Endothelial cell (in vitro differentiated cells): ENCODE results near the gene NOM1. TPM values are rescaled to one million over a fixed set of nuclear protein-coding genes. Genes with fewer than 3 reads are reported as not detected.
A peak's percentile ranks its signal among the peaks of the same experiment; 100 is the strongest.
"Not testable (repeated sequence)": the region's sequence is repeated elsewhere in the genome, so short reads cannot be mapped to it uniquely, and the experiment has no call there.

Experiments
- DNase-seq: peaks from one replicate; pipeline ENCODE4 v3.0.0; 2021; ENCODE audit warnings: low spot score
- H3K27ac Mint-ChIP-seq: one replicate; pipeline ENCODE4 v1.8.0; 2021; ENCODE audit warnings: mixed read lengths, inconsistent platforms; ENCODE audit not compliant: unreplicated experiment
- H3K27me3 Mint-ChIP-seq: one replicate; pipeline ENCODE4 v1.8.0; 2021; ENCODE audit warnings: mild to moderate bottlenecking, moderate library complexity, mixed read lengths, inconsistent platforms; ENCODE audit not compliant: unreplicated experiment
- H3K36me3 Mint-ChIP-seq: one replicate; pipeline ENCODE4 v1.8.0; 2021; ENCODE audit warnings: mild to moderate bottlenecking, low read depth, mixed read lengths, inconsistent platforms; ENCODE audit not compliant: unreplicated experiment
- H3K4me1 Mint-ChIP-seq: one replicate; pipeline ENCODE4 v1.8.0; 2021; ENCODE audit warnings: mild to moderate bottlenecking, mixed read lengths, inconsistent platforms; ENCODE audit not compliant: unreplicated experiment
- H3K4me3 Mint-ChIP-seq: one replicate; pipeline ENCODE4 v1.8.0; 2021; ENCODE audit warnings: mild to moderate bottlenecking, mixed read lengths, inconsistent platforms; ENCODE audit not compliant: unreplicated experiment
- H3K9me3 Mint-ChIP-seq: one replicate; pipeline ENCODE4 v1.8.0; 2021; ENCODE audit warnings: mixed read lengths, inconsistent platforms; ENCODE audit not compliant: unreplicated experiment
- total RNA-seq: library from RNA; stranded (reverse); fragmentation: NEBNext Ultra II Directional; extraction: Animal tissue kit (Norgen Biotek cat#: 25700); gene quantifications from one replicate; pipeline ENCODE4 v1.2.1, GENCODE V29; 2021; ENCODE audit not compliant: unreplicated experiment
- TF ChIP-seq, protein P1 (sequence below): fragments of 200-600 bp; sonication (generic); IDR thresholded peaks from one replicate; pipeline ENCODE4 v1.5.0; 2021; ENCODE audit warnings: antibody characterized with exemption; ENCODE audit not compliant: unreplicated experiment

The NOM1 gene
- total RNA-seq, 1 donor from 2014 or later, result 33.6 TPM

DNA sequence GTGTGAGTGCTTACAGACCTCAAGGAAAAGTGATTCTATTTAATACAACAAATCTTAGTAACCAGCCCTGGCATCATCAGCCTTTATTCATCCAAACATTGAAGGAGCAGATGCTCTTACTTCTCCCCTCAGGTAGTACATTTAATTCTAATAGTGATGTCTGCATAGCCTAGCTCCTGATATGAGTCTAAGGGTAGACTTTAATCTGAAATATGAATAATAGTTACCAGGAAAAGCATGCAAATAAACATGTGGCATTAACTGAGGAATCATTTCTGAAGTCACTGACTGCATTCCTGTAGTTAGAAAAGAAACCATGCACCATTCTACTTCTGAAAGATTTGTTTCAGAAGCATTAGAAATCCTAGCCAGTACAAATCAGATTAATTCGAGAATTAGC lies 30.9 kb upstream of the NOM1 start:
- H3K27ac Mint-ChIP-seq, result no peak overlapping the region
- no peaks in the 10 kb centered on the region for H3K4me1 Mint-ChIP-seq
- H3K4me3 Mint-ChIP-seq, result no peak overlapping the region
- no peaks in the 10 kb centered on the region for H3K9me3 Mint-ChIP-seq
- TF ChIP-seq, protein P1, sequence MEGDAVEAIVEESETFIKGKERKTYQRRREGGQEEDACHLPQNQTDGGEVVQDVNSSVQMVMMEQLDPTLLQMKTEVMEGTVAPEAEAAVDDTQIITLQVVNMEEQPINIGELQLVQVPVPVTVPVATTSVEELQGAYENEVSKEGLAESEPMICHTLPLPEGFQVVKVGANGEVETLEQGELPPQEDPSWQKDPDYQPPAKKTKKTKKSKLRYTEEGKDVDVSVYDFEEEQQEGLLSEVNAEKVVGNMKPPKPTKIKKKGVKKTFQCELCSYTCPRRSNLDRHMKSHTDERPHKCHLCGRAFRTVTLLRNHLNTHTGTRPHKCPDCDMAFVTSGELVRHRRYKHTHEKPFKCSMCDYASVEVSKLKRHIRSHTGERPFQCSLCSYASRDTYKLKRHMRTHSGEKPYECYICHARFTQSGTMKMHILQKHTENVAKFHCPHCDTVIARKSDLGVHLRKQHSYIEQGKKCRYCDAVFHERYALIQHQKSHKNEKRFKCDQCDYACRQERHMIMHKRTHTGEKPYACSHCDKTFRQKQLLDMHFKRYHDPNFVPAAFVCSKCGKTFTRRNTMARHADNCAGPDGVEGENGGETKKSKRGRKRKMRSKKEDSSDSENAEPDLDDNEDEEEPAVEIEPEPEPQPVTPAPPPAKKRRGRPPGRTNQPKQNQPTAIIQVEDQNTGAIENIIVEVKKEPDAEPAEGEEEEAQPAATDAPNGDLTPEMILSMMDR, result no peak
- peaks cover 2% of the 10 kb centered on the region for H3K27me3 Mint-ChIP-seq
- no peak for DNase-seq
- peaks cover 6% of the 10 kb centered on the region for H3K36me3 Mint-ChIP-seq

DNA sequence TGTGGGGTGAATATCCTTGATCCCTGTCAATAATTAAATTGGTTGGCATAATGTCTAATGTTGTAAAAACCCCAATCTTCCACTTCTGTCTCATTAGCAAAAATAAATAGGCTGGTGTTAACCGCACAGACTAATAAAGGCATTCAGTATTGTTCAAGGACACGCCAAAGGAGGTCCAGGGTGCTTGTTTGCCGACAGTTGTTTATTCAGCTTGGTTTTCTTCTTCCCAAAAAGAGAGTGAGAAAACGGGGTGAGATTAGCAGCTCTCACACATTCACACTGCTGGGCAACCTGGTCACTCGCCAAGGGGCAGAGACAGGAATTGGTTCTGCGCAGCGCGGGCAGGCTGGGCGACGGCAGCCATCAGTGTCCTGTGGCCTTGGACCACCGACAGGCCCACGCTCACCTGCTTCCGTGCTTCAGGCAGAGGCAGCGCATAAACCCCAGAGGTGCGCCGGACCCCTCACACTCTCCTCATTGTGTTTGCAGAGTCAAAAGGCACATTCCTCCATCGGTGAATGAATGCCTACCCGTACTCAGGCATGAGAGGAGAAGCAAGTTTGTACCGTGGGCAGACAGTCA lies 30.3 kb upstream of the NOM1 start:
- no peaks in the 10 kb centered on the region for H3K4me1 Mint-ChIP-seq
- TF ChIP-seq, protein P1, result no peak
- no peak overlapping the region for H3K4me3 Mint-ChIP-seq
- H3K27ac Mint-ChIP-seq, result no peak overlapping the region
- no peaks in the 10 kb centered on the region for H3K9me3 Mint-ChIP-seq
- H3K36me3 Mint-ChIP-seq, result peaks cover 6% of the 10 kb centered on the region
- peaks cover 2% of the 10 kb centered on the region for H3K27me3 Mint-ChIP-seq
- DNase-seq, result no peak

GRCh38 chr7:156920076-156920475 lies 29.4 kb upstream of the NOM1 start:
- H3K27me3 Mint-ChIP-seq, result peaks cover 2% of the 10 kb centered on the region
- no peak for DNase-seq
- TF ChIP-seq, protein P1, result no peak
- H3K4me3 Mint-ChIP-seq, result no peak overlapping the region
- no peaks in the 10 kb centered on the region for H3K9me3 Mint-ChIP-seq
- H3K27ac Mint-ChIP-seq, result no peak overlapping the region
- no peaks in the 10 kb centered on the region for H3K4me1 Mint-ChIP-seq
- H3K36me3 Mint-ChIP-seq, result peaks cover 6% of the 10 kb centered on the region

DNA sequence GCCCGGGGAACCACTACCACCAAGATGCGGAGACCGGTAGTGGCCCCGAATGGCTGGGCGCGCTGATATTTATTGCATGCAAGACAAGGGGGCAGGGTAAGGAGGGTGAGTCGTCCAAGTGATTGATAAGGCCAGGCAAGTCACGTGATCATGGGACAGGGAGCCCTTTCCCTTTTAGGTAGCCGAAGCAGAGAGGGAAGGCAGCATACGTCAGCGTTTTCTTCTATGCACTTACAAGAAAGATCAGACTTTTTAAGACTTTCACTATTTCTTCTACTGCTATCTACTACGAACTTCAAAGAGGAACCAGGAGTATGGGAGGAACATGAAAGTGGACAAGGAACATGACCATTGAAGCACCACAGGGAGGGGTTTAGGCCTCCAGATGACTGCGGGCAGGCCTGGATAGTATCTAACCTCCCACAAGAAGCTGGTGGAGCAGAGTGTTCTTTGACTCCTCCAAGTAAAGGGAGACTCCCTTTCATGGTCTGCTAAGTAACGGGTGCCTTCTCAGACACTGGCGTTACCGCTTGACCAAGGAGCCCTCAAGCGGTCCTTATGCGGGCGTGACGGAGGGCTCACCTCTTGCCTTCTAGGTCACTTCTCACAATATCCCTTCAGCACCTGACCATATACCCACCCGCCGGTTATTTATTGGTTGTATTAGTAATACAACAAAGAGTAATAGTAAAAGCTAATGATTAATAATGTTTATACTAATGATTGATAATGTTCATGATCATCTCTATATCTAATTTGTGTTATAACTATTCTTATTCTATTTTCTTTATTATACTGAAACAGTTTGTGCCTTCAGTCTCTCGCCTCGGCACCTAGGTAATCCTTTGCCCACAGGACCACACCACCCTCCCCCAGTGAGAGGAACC lies 28.8 kb upstream of the NOM1 start:
- H3K36me3 Mint-ChIP-seq, H3K4me3 Mint-ChIP-seq, H3K9me3 Mint-ChIP-seq, H3K27me3 Mint-ChIP-seq, DNase-seq, H3K4me1 Mint-ChIP-seq: not testable (repeated sequence)
- peak overlapping the region; percentile 58 for H3K27ac Mint-ChIP-seq

DNA sequence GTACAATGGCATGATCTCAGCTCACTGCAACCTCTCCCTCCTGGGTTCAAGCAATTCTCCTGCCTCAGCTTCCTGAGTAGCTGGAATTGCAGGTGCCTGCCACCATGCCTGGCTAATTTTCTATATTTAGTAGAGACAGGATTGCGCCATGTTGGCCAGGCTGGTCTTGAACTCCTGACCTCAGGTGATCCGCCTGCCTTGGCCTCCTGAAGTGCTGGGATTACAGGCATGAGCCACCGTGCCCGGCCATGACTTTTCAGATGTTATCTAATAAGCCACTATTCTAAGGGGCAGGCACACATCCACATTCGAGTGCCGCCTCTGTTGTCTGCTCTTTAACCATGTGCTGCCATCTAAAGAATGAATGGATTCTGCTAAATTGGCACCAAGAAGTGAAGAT lies 27.2 kb upstream of the NOM1 start:
- not testable (repeated sequence) for H3K4me1 Mint-ChIP-seq, DNase-seq, H3K27ac Mint-ChIP-seq, H3K4me3 Mint-ChIP-seq, H3K27me3 Mint-ChIP-seq, H3K36me3 Mint-ChIP-seq, H3K9me3 Mint-ChIP-seq

DNA sequence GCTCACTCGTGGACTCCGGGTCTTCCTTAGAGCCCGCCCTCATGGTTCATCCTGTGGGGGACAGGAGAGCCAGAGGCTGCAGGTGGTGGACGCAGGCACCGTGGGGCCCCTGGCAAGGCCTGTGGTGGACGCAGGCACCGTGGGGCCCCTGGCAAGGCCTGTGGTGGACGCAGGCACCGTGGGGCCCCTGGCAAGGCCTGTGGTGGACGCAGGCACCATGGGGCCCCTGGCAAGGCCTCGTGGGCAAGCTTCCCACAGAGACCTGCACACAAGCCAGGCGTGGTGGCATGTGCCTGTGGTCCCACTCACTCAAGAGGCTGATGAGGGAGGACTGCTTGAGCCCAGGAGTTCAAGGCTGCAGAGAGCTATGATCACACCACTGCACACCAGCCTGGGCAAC lies 23.7 kb upstream of the NOM1 start:
- H3K27me3 Mint-ChIP-seq, H3K9me3 Mint-ChIP-seq, H3K27ac Mint-ChIP-seq, DNase-seq, H3K36me3 Mint-ChIP-seq, H3K4me3 Mint-ChIP-seq: not testable (repeated sequence)
- H3K4me1 Mint-ChIP-seq, result peaks cover 14% of the 10 kb centered on the region
